ENCODE data around the gene EPM2AIP1.
"Not testable (repeated sequence)": the region's sequence is repeated elsewhere in the genome, so short reads cannot be mapped to it uniquely, and the experiment has no call there.

The EPM2AIP1 gene

DNA sequence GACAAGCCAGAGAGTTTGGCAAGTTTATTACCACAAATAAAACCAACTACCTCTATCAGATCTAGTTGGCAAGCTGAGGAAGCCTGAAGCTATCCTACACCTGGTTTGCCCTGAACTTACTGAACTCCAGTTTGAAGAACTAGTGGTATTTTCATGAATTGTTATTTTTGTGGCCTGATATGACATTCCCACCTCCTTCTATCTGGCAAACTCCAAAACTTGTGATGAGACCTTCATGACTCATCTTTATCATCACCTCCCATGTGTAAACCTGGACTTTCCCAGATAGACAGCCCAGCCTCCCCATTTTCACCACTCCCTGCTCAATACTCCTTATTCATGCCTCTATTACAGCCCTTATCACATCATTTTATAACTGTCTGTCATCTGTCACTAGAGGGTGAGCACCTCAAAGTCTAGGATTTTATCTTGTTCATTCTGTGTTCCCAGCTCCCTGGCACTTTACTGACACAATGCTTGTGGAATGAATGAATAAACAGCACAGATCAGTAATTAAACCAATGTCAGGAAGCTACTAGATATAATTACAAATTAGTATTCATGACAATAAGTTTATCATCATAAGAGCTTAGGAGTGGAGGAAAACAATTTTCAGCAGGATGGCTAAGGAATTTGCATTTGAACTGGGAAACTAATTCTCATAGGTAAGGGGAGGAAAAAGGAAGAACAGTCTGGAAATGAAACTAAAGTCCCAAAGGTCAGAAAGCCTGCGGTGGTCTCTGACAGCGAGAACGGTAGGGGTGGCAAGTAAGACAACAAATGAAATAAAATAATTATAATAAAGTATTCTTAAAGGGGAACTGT, 34.9 kb downstream of the EPM2AIP1 start:
- no peak overlapping the region for H3K4me3 ChIP-seq (ENCODE audit: low read depth, low read length)
- peak; percentile 6 for DNase-seq (ENCODE audit: low read depth)

DNA sequence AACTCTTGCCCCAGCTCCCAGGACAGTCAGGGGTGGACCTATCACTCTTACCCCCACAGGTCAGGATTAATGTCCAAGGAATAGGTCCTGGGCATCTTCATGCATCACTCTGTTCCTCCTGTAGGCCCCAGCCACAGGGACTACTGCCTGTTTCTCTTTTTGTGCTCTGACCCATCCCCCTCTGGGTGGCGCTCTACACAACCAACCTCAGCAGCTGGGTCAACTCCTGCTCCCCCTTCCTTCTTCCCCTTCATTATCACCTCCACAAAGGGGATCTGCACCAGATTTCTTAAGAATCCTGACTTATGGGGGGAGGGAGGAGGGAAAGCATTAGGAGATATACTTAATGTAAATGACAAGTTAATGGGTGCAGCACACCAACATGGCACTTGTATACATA, 35.9 kb downstream of the EPM2AIP1 start:
- no peak overlapping the region for H3K4me3 ChIP-seq (ENCODE audit: low read depth, low read length)
- no peak for DNase-seq (ENCODE audit: low read depth)

DNA sequence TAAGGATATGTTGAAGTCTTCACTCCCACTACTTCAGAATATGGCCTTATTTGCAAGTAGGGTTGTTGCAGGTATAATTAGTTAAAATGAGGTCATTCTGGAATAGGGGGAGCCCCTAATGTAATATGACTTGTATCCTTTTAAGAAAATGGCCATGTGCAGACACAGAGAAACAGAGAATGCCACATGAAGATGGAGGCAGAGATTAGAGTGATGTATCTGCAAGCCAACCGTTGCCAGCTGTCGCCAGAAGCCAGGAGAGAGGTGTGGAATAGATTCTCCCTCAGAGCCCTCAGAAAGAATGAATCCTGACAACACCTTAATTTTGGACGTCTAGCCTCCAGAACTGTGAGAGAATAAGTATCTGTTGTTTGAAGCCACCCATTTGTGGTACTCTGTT, 36.8 kb downstream of the EPM2AIP1 start:
- no peak for DNase-seq (ENCODE audit: low read depth)
- H3K4me3 ChIP-seq (ENCODE audit: low read depth, low read length), result no peak overlapping the region

DNA sequence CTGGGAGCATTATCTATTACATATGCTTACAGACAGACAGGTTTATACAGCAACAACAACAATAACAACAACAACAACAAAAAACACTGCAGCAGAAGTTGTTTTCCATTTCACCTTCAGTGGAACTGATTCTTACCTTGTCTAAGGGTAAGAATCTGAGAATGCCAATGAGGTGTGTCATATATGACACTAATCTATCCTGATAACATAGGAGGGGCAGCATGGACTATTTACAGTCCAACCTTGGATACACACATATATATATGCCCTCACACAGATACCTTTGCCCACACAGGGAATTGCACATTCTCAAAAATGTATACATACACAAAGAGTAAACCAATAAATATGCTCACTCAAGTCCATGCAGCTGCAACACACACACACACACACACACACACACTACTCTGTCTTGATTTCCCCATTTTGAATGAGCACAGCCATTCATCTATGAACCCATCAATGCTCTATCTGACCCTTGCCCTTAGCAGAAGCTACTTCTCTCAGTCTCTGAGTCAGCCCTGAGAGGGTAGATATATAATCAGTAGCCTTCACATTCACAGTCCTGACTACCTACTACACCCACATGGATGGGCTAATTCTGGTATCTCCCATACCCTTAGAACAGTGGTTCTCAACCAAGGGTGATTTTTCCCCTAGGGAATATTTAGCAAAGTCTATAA, 38.3 kb downstream of the EPM2AIP1 start:
- DNase-seq (ENCODE audit: low read depth), result no peak
- no peak overlapping the region for H3K4me3 ChIP-seq (ENCODE audit: low read depth, low read length)

DNA sequence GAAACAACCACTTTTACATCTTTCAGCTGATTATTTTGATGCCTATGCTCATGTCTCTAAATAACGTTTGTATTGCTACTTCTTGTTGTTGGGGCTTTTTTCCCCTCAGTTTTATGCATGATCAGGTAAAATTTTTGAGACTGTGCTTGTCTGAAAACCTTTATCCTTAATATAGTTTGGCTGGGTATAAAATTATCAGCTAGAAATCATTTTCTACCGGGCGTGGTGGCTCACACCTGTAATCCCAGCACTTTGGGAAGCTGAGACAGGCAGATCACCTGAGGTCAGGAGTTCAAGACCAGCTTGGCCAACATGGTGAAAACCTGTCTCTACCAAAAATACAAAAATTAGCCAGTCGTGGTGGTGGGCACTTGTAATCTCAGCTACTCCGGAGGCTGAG, 45.1 kb downstream of the EPM2AIP1 start:
- H3K4me3 ChIP-seq (ENCODE audit: low read depth, low read length); DNase-seq (ENCODE audit: low read depth): not testable (repeated sequence)

DNA sequence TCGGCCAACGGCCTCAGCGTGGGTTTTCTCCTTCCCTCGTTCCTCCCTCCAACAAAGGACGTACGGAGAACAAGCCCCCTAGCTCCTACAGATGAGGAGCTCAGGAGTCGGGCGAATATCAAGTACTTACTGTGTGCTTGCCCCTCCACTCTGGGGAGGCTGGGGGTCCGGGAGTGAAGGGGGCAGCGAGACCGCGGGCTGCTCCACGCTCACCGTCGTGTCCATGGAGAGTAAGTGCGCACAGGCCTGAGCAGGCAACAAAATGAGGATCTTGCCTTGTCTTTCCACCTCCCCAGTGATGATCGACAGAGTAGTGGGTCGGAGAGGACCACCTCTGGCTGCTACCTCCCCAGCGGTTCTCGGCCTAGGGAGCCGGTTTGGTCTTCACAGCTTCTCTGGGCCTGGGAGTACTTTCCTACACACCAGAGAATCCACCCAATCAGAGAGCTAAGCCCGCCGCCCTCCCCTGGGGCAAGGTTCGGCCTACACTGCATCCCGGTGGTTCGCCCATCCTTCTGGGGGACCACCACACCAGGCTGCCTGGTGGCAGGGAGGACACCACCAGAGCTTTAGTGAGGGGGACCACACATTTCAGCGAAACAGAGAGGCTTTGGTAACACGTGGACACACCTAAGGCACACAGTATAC, 47.5 kb downstream of the EPM2AIP1 start:
- no peak for DNase-seq (ENCODE audit: low read depth)
- peak overlapping the region; percentile 68 for H3K4me3 ChIP-seq (ENCODE audit: low read depth, low read length)

DNA sequence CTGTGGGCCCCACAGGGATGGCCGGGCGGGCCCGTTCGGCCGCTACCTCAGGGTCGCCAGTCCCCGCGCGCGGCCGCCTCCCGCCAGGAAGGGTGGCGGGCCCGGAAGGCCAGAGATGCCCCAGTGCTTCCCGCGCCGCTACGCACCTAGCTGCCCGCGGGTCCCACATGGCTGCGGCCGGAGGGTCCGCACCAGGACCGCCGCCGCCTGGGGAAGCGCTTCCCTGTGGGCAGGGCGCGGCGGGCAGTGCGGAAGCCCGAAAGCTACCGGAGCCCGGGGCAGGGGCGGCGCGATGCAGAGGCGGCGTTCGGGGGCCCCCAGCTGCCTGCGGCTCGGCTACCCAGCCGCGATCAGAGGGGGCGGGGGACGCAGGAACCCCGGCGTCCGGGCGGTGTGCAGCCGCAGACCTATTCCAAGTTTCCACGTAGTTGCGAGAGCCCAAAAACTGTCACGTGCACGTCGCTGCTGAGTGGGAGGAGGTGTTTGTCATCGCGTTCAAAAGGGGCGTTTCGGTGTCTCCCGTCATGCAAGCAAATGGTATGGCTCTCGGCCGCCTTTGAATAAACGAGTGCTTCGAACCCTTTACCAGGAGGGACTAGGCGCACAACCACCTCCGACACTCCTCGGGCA, 48.2 kb downstream of the EPM2AIP1 start, which contains the start of gene TRANK1:
TSS of gene TRANK1 (minus strand) at position 414 of the 630 bp plus-strand sequence. CDS start at position 169, 245 bp downstream.
- H3K4me3 ChIP-seq (ENCODE audit: low read depth, low read length), result peak within 1 kb of the TSS; percentile 68
- DNase-seq (ENCODE audit: low read depth), result no peak

DNA sequence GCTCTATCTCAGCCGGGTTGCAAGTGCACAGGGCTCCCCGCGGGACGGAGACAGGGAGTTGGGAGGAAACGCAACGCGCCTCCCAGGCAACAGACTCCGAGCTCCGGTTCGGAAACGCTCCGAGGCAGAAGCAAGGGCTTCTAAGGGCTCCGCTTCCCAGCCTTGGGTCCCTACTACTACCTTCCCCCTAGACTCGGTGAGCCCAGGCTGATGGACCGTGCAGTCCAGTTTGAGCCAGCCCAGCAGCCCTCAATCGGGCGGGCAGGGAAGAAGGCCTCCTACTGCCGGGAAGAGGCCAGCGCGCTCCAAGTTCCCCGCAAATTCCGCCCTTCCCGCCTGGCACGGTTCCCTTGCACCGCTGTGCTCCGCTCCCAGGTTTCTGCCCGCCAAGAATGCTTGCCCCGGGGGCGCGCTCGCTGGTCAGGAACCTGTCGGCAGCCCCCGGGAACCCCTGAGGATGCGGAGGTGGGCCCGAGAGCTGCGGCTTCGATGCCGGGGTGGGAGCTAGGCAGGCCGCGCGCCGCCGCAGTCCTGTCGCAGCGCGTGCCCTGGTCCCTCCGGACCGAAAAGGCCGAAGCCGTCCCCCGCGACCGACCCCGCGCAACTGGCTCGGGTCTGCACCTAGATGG, 48.8 kb downstream of the EPM2AIP1 start:
- H3K4me3 ChIP-seq (ENCODE audit: low read depth, low read length), result peak overlapping the region; percentile 68
- no peak for DNase-seq (ENCODE audit: low read depth)

DNA sequence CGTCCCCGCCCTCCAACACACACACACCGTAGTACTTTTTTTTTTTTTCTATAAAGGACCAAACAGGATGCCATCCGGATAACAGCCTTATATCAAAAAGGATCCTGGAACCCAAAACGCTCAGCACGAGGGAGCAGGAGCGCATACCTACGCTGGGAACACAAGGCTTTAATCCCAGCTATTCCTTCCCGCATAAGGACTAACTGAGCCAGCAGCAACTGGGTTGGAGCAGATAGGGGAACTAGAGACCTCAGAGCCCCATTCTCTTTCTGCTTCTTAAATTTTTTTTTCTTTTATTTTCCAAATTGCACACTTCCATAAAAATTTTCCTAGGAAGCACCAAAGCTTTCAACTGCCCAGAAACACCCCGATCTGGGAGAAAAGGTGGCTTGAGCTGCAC, 49.3 kb downstream of the EPM2AIP1 start:
- DNase-seq (ENCODE audit: low read depth), result no peak
- peak overlapping the region; percentile 68 for H3K4me3 ChIP-seq (ENCODE audit: low read depth, low read length)

DNA sequence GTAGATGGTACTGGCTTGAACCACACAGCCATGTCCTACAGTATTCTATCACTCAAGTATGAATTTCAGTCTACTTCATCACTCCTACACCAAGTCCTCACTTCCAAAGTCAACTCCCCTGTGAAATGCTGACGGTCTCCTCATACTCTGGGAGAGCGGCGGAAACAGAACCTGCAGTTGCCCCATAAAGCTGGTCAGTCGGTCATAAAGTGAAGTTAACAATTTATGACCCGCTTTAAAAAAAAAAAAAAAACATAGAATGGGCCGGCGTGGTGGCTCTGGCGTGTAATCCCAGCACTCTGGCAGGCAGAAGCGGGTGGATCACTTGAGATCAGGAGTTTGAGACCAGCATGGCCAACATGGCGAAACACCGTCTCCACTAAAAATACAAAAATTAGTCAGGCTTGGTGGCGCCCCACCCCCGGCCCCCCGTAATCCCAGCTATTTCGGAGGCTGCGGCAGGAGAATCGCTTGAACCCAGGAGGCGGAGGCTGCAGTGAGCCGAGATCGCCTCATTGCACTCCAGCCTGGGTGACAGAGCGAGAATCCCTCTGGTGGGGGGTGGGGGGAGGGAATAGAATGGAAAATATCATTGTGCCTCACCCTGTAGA, 50.2 kb downstream of the EPM2AIP1 start:
- no peak for DNase-seq (ENCODE audit: low read depth)
- no peak overlapping the region for H3K4me3 ChIP-seq (ENCODE audit: low read depth, low read length)

DNA sequence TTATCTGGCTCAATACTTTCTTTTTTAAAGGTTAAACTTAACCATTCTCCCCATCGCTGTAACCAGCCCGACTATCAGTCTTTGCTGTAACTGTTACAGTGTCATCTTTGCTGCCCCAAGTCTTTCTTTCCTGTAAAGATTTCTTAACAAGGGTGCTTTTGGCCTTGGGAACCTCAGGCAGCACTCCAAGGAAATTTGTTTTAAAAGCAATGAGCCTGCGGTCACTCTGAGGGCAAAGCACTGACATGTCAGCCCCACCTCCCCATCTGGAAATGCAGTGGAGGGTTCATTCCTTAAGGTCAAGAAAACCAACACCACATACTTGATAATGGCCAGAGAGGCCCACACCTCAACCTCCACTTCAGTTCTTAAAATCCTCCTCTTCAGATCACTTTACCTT, 51.3 kb downstream of the EPM2AIP1 start:
- H3K4me3 ChIP-seq (ENCODE audit: low read depth, low read length), result no peak overlapping the region
- no peak for DNase-seq (ENCODE audit: low read depth)

DNA sequence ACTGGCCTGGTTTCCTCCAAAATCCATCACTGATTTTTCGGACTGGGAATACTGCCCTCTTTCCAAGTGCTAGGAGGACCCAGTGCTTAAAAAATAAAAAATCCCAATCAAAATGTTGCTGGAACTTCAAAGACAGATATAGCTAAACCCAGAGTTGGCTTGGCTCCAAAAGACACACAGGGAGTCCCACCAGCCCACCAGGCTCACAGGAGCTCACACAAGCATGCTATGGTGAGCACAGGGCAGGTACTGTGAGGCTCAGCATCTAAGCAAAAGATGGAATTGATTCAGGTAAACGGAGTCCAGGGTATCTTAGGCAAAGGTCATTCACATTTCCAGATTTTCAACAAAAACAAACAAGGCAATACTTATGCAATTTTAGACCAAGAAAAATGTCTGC, 51.8 kb downstream of the EPM2AIP1 start:
- DNase-seq (ENCODE audit: low read depth), result no peak
- no peak overlapping the region for H3K4me3 ChIP-seq (ENCODE audit: low read depth, low read length)

DNA sequence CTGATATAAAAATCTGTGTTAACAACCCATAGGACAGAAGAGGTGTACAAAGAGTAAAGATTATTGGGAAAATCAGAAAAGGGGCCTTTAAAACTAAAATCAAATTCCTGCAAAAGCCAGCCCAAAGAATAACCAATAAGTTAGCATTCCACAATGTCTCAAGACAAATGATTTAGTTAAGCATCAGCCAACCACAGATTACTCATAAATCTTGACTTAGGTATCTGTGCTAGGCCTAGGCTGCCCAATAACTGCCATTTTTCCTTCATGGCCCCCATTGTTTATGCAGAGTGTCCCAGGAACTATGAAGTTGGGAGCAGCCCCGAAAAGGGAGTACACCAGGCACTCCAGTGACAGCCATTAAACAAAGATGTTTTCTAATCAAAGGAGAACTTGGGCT, 55.4 kb downstream of the EPM2AIP1 start:
- DNase-seq (ENCODE audit: low read depth), result no peak
- no peak overlapping the region for H3K4me3 ChIP-seq (ENCODE audit: low read depth, low read length)
